ENCODE results near the gene TMC4. TPM values are rescaled to one million over a fixed set of nuclear protein-coding genes. Genes with fewer than 3 reads are reported as not detected.
A peak's percentile ranks its signal among the peaks of the same experiment; 100 is the strongest.

Gene TMC4
- total RNA-seq, 1 donor: not detected

DNA sequence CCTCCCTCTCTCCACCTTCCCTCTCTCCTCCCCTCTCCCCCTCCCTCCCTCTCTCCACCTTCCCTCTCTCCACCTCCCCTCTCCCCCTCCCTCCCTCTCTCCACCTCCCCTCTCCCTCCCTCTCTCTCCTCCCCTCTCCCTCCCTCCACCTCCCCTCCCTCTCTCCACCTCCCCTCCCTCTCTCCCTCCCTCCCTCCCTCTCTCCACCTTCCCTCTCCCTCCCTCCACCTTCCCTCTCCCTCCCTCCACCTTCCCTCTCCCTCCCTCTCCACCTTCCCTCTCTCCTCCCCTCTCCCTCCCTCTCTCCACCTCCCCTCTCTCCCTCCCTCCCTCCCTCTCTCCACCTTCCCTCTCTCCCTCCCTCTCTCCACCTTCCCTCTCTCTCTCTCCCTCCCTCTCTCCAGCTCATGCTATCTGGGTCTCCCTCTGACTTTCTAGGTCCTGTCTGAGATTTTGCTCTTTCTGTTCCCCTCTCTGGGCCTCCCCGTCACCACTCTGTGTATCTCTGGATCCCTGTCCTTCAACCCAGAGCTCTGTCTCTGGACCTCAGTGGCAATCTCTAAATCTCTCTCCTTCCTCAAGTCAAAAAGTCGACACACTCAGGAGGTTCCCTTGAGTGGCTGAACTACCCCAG is 38.9 kb downstream of the TMC4 start:
- H3K4me3 ChIP-seq (ENCODE audit: low read depth, low read length): no peak overlapping the region
- TF ChIP-seq, protein P1, sequence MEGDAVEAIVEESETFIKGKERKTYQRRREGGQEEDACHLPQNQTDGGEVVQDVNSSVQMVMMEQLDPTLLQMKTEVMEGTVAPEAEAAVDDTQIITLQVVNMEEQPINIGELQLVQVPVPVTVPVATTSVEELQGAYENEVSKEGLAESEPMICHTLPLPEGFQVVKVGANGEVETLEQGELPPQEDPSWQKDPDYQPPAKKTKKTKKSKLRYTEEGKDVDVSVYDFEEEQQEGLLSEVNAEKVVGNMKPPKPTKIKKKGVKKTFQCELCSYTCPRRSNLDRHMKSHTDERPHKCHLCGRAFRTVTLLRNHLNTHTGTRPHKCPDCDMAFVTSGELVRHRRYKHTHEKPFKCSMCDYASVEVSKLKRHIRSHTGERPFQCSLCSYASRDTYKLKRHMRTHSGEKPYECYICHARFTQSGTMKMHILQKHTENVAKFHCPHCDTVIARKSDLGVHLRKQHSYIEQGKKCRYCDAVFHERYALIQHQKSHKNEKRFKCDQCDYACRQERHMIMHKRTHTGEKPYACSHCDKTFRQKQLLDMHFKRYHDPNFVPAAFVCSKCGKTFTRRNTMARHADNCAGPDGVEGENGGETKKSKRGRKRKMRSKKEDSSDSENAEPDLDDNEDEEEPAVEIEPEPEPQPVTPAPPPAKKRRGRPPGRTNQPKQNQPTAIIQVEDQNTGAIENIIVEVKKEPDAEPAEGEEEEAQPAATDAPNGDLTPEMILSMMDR (IDR thresholded peaks at IDR 0.05; ENCODE audit: insufficient read depth, low read depth, low read length): no peak
- DNase-seq (ENCODE audit: low read depth): no peak

DNA sequence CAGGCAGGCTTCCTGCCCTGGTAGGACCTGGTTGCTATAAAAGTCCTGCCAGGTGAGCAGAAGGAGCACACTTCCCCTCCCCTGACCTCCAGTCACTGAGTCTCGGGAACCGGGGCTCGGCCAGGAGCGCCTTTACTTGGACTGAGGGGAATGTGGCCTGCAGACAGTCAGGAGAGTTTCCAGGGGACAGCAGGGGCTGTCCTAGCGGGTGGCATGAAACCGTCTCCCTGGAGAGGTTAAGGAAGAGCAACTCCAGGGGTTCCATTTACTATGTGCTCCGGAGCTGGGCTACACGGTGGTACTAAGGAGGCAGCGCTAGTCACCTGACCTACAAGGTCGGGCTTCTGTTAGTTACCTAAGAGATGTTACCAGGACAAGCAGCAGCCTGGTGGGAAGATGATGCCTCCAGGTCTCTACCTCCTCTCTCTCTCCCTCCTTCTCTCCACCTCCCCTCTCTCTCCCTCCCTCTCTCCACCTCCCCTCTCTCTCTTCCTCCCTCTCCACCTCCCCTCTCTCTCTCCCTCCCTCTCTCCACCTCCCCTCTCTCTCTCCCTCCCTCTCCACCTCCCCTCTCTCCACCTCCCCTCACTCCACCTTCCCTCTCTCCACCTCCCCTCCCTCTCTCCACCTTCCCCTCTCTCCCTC is 39.5 kb downstream of the TMC4 start:
- no peak overlapping the region for H3K4me3 ChIP-seq (ENCODE audit: low read depth, low read length)
- DNase-seq (ENCODE audit: low read depth): peak; percentile 65
- TF ChIP-seq, protein P1 (IDR thresholded peaks at IDR 0.05; ENCODE audit: insufficient read depth, low read depth, low read length): no peak

DNA sequence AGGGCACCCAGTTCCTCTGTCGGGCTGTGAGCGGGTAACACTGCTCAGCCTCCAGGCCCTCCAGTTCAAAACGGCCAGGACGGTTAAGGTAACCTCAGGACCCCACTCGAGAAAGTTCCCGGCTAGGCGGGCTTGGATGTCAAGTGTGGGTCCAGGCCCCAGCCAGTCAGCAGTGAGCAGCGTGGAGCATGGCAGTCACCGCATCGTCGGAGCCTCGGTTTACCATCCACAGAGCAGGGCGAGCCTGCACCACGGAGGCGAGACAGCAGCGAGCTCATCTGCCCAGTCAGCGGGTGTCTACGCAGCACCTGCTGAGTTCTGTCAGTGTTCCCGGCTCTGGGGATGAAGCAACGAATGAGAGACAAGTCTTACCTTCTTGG is 43.4 kb downstream of the TMC4 start:
- no peak overlapping the region for H3K4me3 ChIP-seq (ENCODE audit: low read depth, low read length)
- no peak for DNase-seq (ENCODE audit: low read depth)

DNA sequence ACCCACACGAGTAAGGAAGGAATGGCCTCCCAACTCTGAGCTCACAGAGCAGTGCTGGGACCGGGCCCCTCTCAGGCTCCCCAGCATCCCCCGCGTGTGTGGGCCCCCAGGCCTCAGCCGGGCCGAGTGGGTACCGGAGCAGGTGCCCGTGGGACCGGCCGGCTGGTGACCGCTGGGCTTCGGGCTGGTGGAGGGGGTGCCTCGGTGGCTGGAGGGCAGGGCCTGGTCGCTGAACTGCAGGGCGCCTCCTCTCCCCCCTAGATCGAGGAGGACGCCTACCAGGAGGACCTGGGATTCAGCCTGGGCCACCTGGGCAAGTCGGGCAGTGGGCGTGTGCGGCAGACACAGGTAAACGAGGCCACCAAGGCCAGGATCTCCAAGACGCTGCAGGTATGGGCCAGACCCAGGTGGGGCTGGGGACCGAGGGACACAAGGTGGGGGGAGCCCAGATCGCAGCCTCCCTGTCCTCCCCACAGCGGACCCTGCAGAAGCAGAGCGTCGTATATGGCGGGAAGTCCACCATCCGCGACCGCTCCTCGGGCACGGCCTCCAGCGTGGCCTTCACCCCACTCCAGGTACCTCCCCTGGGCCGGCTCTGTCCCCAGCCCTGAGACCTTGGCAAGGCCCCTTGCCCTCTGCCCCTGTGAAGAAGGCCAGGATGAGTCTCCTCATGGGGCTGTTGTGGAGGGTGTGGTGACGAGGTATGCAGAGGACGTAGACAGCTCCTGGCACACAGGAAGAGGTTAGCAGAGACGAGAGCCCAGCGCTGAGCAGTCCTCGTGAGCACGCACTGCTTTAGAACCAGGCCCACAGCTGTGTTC is 44.0 kb downstream of the TMC4 start:
- DNase-seq (ENCODE audit: low read depth): no peak

More for the DNA sequence above, 43.4 kb downstream of the TMC4 start:
- TF ChIP-seq, protein P1 (IDR thresholded peaks at IDR 0.05; ENCODE audit: insufficient read depth, low read depth, low read length): no peak

GRCh38 chr19:54128441-54128725 is 44.6 kb downstream of the TMC4 start:
- DNase-seq (ENCODE audit: low read depth): no peak
- no peak overlapping the region for H3K4me3 ChIP-seq (ENCODE audit: low read depth, low read length)
- TF ChIP-seq, protein P1 (IDR thresholded peaks at IDR 0.05; ENCODE audit: insufficient read depth, low read depth, low read length): no peak

More for the DNA sequence above, 44.0 kb downstream of the TMC4 start:
- no peak overlapping the region for H3K4me3 ChIP-seq (ENCODE audit: low read depth, low read length)
- TF ChIP-seq, protein P1 (IDR thresholded peaks at IDR 0.05; ENCODE audit: insufficient read depth, low read depth, low read length): no peak

- no peak for DNase-seq (ENCODE audit: low read depth)
- TF ChIP-seq, protein P1 (IDR thresholded peaks at IDR 0.05; ENCODE audit: insufficient read depth, low read depth, low read length): no peak
- no peak overlapping the region for H3K4me3 ChIP-seq (ENCODE audit: low read depth, low read length)
Observed at GRCh38 chr19:54127688-54128440, 45.1 kb downstream of the TMC4 start.
